A549 (cell line): ENCODE measurements around the gene ZBP1. TPM values are rescaled to one million over a fixed set of nuclear protein-coding genes. Genes with fewer than 3 reads are reported as not detected.

ENCODE experiments used
- ATAC-seq, 2 experiments: fragments of 200-7000 bp in 1 of 2; fragments of >200 bp in 1 of 2; cut with Nextera tagmentation in 1 of 2; cut with Tn5 transposase in 1 of 2; 3 replicates each; pipeline versions ENCODE4 v1.8.0 to v1.9.1; 2018 to 2020; ENCODE audit warnings: mild to moderate bottlenecking in 1 of 2, moderate library complexity in 1 of 2
- CTCF ChIA-PET: fragments of 300-600 bp; sonication (Branson Sonifier 250); formaldehyde crosslinking; extraction: SDS; loops from one replicate; lab custom pipeline; 2021; ENCODE audit warnings: antibody characterized with exemption, inconsistent platforms; lab: Yijun Ruan, JAX
- POLR2A ChIA-PET: fragments of 350-600 bp; formaldehyde crosslinking; extraction: SDS; loops from one replicate; lab custom pipeline; 2021; ENCODE audit warnings: antibody characterized with exemption, inconsistent platforms; lab: Yijun Ruan, JAX
- DNase-seq, 2 experiments: peaks; one replicate each; pipeline versions ENCODE4 v3.0.0 to v3.0.0-alpha.2; 2011 to 2016; ENCODE audit warnings: low read depth in 1 of 2, low spot score in 1 of 2
- FAIRE-seq: peaks from 2 replicates; lab custom pipeline; 2011; peaks lifted over from hg19 to GRCh38; lab: Jason Lieb, UNC
- H3K27ac ChIP-seq, 2 experiments: fragments of >200 bp; sonication (Bioruptor Twin); formaldehyde crosslinking; 3 replicates each; pipeline ENCODE4 v1.5.1; 2016 to 2017
- H3K4me1 ChIP-seq: fragments of >200 bp; sonication (Bioruptor Twin); formaldehyde crosslinking; 3 replicates; pipeline ENCODE4 v1.6.1; 2016
- H3K4me2 ChIP-seq: fragments of >200 bp; sonication (Bioruptor Twin); formaldehyde crosslinking; 3 replicates; pipeline ENCODE4 v1.6.1; 2016
- H3K4me3 ChIP-seq: fragments of >200 bp; sonication (Bioruptor Twin); formaldehyde crosslinking; 3 replicates; pipeline ENCODE4 v1.5.1; 2016
- H3K9me3 ChIP-seq: fragments of >200 bp; sonication (Bioruptor Twin); formaldehyde crosslinking; 3 replicates; pipeline ENCODE4 v1.6.1; 2016
- CBX2 ChIP-seq: fragments of 200-600 bp; sonication (generic); IDR thresholded peaks from 2 replicates; pipeline ENCODE4 v1.6.1; 2016; ENCODE audit warnings: low read depth, mild to moderate bottlenecking, borderline replicate concordance
- CBX8 ChIP-seq: fragments of 200-600 bp; sonication (generic); IDR thresholded peaks from 2 replicates; pipeline ENCODE4 v1.6.1; 2016
- CTCF ChIP-seq: fragments of >200 bp; sonication (Bioruptor Twin); formaldehyde crosslinking; IDR thresholded peaks from 3 replicates; pipeline ENCODE4 v1.5.1; 2016
- E2F6 ChIP-seq: IDR thresholded peaks from 2 replicates; pipeline ENCODE4 v1.6.1; 2012; ENCODE audit warnings: low read depth, borderline replicate concordance
- EHMT2 ChIP-seq: fragments of 200-600 bp; sonication (generic); IDR thresholded peaks from 2 replicates; pipeline ENCODE4 v1.6.1; 2016; ENCODE audit warnings: antibody characterized with exemption, low read depth, mild to moderate bottlenecking, moderate library complexity
- ELK1 ChIP-seq: fragments of 150-350 bp; IDR thresholded peaks from 2 replicates; pipeline ENCODE4 v1.6.1; 2014; ENCODE audit warnings: low read depth, mild to moderate bottlenecking, low read length
- EP300 ChIP-seq, 2 experiments: fragments of >200 bp; sonication (Bioruptor Twin); formaldehyde crosslinking; IDR thresholded peaks; 2 replicates in 1 of 2; 3 replicates in 1 of 2; pipeline ENCODE4 v1.6.1; 2016 to 2017
- FOSL2 ChIP-seq, 2 experiments: fragments of 450-650 bp in 1 of 2; fragments of >200 bp in 1 of 2; sonication (Bioruptor Twin) in 1 of 2; formaldehyde crosslinking; IDR thresholded peaks; 2 replicates each; pipeline versions ENCODE4 v1.5.0 to v1.6.1; 2016 to 2020; ENCODE audit warnings: mild to moderate bottlenecking in 1 of 2, moderate library complexity in 1 of 2
- HES2 ChIP-seq: fragments of >200 bp; sonication (Bioruptor Twin); formaldehyde crosslinking; IDR thresholded peaks from 2 replicates; pipeline ENCODE4 v1.6.1; 2016
- HEYL ChIP-seq: fragments of 250-450 bp; sonication (Bioruptor Pico); IDR thresholded peaks from 2 replicates; pipeline ENCODE4 v1.8.0; 2021; ENCODE audit warnings: mild to moderate bottlenecking, moderate library complexity
- HMGXB4 ChIP-seq: fragments of 250-450 bp; sonication (Bioruptor Pico); IDR thresholded peaks from 2 replicates; pipeline ENCODE4 v1.5.0; 2021; ENCODE audit warnings: mild to moderate bottlenecking, moderate library complexity, borderline replicate concordance
- HOXB13 ChIP-seq: fragments of 250-450 bp; sonication (Bioruptor Pico); IDR thresholded peaks from 2 replicates; pipeline ENCODE4 v1.5.0; 2020; ENCODE audit warnings: low read depth, mild to moderate bottlenecking, moderate library complexity
- HOXB5 ChIP-seq: fragments of 250-450 bp; sonication (Bioruptor Pico); IDR thresholded peaks from 2 replicates; pipeline ENCODE4 v1.5.0; 2020; ENCODE audit warnings: mild to moderate bottlenecking, moderate library complexity
- MAFK ChIP-seq: fragments of 450-650 bp; IDR thresholded peaks from 2 replicates; pipeline ENCODE4 v1.6.1; 2014; ENCODE audit not compliant: partially characterized antibody
- MAX ChIP-seq: IDR thresholded peaks from 2 replicates; pipeline ENCODE4 v1.6.1; 2012
- MAZ ChIP-seq: fragments of 150-350 bp; IDR thresholded peaks from 2 replicates; pipeline ENCODE4 v1.6.1; 2014; ENCODE audit warnings: antibody characterized with exemption, low read depth, low read length, borderline replicate concordance
- NFE2L2 ChIP-seq: fragments of 150-350 bp; conservative IDR thresholded peaks from 2 replicates; pipeline ENCODE4 v1.6.1; 2014; ENCODE audit warnings: low read length
- RARB ChIP-seq: fragments of 250-450 bp; sonication (Bioruptor Pico); IDR thresholded peaks from 2 replicates; pipeline ENCODE4 v1.8.0; 2021; ENCODE audit warnings: mild to moderate bottlenecking, moderate library complexity
- RCOR1 ChIP-seq: fragments of 150-350 bp; IDR thresholded peaks from 2 replicates; pipeline ENCODE4 v1.6.1; 2014; ENCODE audit warnings: antibody characterized with exemption, low read length, low read depth
- SREBF2 ChIP-seq: fragments of 450-650 bp; IDR thresholded peaks from 2 replicates; pipeline ENCODE4 v1.6.1; 2014; ENCODE audit warnings: mild to moderate bottlenecking, moderate library complexity
- WGBS: methylation state at CpG from one replicate; pipeline ENCODE4 v1.1.6; 2017; ENCODE audit errors: missing lambda C conversion rate; 5-methylcytosine and 5-hydroxymethylcytosine counted together
- polyA plus RNA-seq, 4 experiments: library from polyadenylated mRNA; depleted of rRNA in 3 of 4; stranded (reverse); fragments of >200 nt; fragmentation: RNase III in 1 of 4; extraction: RNeasy Plus Mini Kit Qiagen cat#74134 plus additional on column Dnase treatment in 1 of 4; gene quantifications; 2 replicates in 3 of 4; 3 replicates in 1 of 4; pipeline ENCODE4 v1.2.3, GENCODE V29; 2011 to 2017

ZBP1 gene
- polyA plus RNA-seq, 2 of the 4 experiments (the other 2 are of a cell fraction) = 0.05 TPM; not detected in 1

GRCh38 chr20:57661746-57662455 lies 41.7 kb upstream of the ZBP1 start:
- H3K4me2 ChIP-seq = no peak overlapping the region
- H3K4me3 ChIP-seq = no peak overlapping the region
- POLR2A ChIA-PET = no interaction called here
- TF ChIP-seq HOXB13 (CRISPR knock-in tag) (no peak), RCOR1 (no peak), NFE2L2 (no peak), EP300 (IDR thresholded peaks at IDR 0.05) (no peak), E2F6 (no peak), SREBF2 (no peak), CBX8 (no peak), CTCF (no peak), FOSL2 (IDR thresholded peaks at IDR 0.05) (no peak), FOSL2 (CRISPR knock-in tag; IDR thresholded peaks at IDR 0.05) (no peak), RARB (CRISPR knock-in tag) (no peak), HES2 (no peak), CBX2 (no peak), HOXB5 (CRISPR knock-in tag) (no peak), HMGXB4 (CRISPR knock-in tag) (no peak), MAZ (no peak), MAX (no peak), ELK1 (no peak), HEYL (CRISPR knock-in tag) (no peak), EHMT2 (no peak), MAFK (no peak)
- H3K4me1 ChIP-seq = peaks cover 67% of the 10 kb centered on the region; the same call in 2 of the 3 replicates
- H3K9me3 ChIP-seq = no peaks in the 10 kb centered on the region
- peak overlapping the region in 1 of 2 experiments; percentile 60; a peak in 3 of 6 replicates for H3K27ac ChIP-seq
- CTCF ChIA-PET = interaction anchor here (2.1 kb wide), 1 partner anchor 39 kb away, joined by 7 read pairs; no protein-coding TSS in a partner anchor
- DNase-seq (no peak), FAIRE-seq (no peak), ATAC-seq (no peak)
- WGBS = 95% methylated on average over 26 of the region's 26 CpGs
